ENCODE measurements around the gene APOC4. TPM values are rescaled to one million over a fixed set of nuclear protein-coding genes. Genes with fewer than 3 reads are reported as not detected.
"Not testable (repeated sequence)": the region's sequence is repeated elsewhere in the genome, so short reads cannot be mapped to it uniquely, and the experiment has no call there.

The APOC4 gene
- total RNA-seq, 1 experiment from 2014 or later = not detected

GRCh38 chr19:44908074-44908835, 33.8 kb upstream of the APOC4 start:
- POLR2A ChIA-PET (ENCODE audit: unreplicated experiment) = interaction anchor here (0.6 kb wide), 1 partner anchor 268 kb away, joined by 5 read pairs; no protein-coding TSS in a partner anchor
- intact Hi-C loops (cut with micrococcal nuclease) = no loop called here
- Histone ChIP-seq H3K79me2 (ENCODE audit: low read length) (no peaks in the 10 kb centered on the region), H3K4me1 (ENCODE audit: insufficient read depth, low read length) (peaks cover 10% of the 10 kb centered on the region), H3K27ac (ENCODE audit: low read length) (no peak overlapping the region), H2AFZ (ENCODE audit: low read length) (no peak overlapping the region), H3K4me2 (ENCODE audit: low read length) (no peak overlapping the region), H3F3A (ENCODE audit: low read length, unreplicated experiment) (no peaks in the 10 kb centered on the region), H3K4me3 (ENCODE audit: low read length) (no peak overlapping the region), H4K20me1 (ENCODE audit: low read length) (no peaks in the 10 kb centered on the region), H3K36me3 (ENCODE audit: low read depth, low read length) (no peaks in the 10 kb centered on the region), H3K9me3 (ENCODE audit: low read length) (no peaks in the 10 kb centered on the region), H3K9me2 (replicated peaks; ENCODE audit: low read length) (no peaks in the 10 kb centered on the region), H3K27me3 (ENCODE audit: low read length) (no peaks in the 10 kb centered on the region), H3K9ac (ENCODE audit: low read length) (no peak overlapping the region)
- no peak for ATAC-seq
- BruUV-seq (replicated peaks) = no TSS peak
- CTCF ChIA-PET = no interaction called here
- DNase-seq = no peak
- TF ChIP-seq EZH2 (IDR thresholded peaks at IDR 0.05; ENCODE audit: low read length, unreplicated experiment) (no peak), EZH2phosphoT487 (IDR thresholded peaks at IDR 0.05; ENCODE audit: borderline replicate concordance, low read length) (no peak)

- Histone ChIP-seq H3K4me1 (ENCODE audit: insufficient read depth, low read length) (peaks cover 10% of the 10 kb centered on the region), H3K36me3 (ENCODE audit: low read depth, low read length) (no peaks in the 10 kb centered on the region), H2AFZ (ENCODE audit: low read length) (no peak overlapping the region), H3K9me2 (replicated peaks; ENCODE audit: low read length) (no peaks in the 10 kb centered on the region), H3K27me3 (ENCODE audit: low read length) (no peaks in the 10 kb centered on the region), H3K27ac (ENCODE audit: low read length) (no peak overlapping the region), H3K9ac (ENCODE audit: low read length) (no peak overlapping the region), H3F3A (ENCODE audit: low read length, unreplicated experiment) (no peaks in the 10 kb centered on the region), H3K4me3 (ENCODE audit: low read length) (no peak overlapping the region), H3K9me3 (ENCODE audit: low read length) (no peaks in the 10 kb centered on the region), H3K79me2 (ENCODE audit: low read length) (no peaks in the 10 kb centered on the region), H4K20me1 (ENCODE audit: low read length) (no peaks in the 10 kb centered on the region), H3K4me2 (ENCODE audit: low read length) (no peak overlapping the region)
- ATAC-seq = no peak
- DNase-seq = no peak
- ChIA-PET POLR2A (ENCODE audit: unreplicated experiment) (no interaction called here), CTCF (no interaction called here)
- TF ChIP-seq EZH2 (IDR thresholded peaks at IDR 0.05; ENCODE audit: low read length, unreplicated experiment) (no peak), EZH2phosphoT487 (IDR thresholded peaks at IDR 0.05; ENCODE audit: borderline replicate concordance, low read length) (no peak), CTCF (conservative IDR thresholded peaks at IDR 0.05; ENCODE audit: low read depth, low read length) (no peak)
- no TSS peak for BruUV-seq (replicated peaks)
- intact Hi-C loops (cut with micrococcal nuclease) = no loop called here
Observed at GRCh38 chr19:44908836-44909261, 33.2 kb upstream of the APOC4 start.

DNA sequence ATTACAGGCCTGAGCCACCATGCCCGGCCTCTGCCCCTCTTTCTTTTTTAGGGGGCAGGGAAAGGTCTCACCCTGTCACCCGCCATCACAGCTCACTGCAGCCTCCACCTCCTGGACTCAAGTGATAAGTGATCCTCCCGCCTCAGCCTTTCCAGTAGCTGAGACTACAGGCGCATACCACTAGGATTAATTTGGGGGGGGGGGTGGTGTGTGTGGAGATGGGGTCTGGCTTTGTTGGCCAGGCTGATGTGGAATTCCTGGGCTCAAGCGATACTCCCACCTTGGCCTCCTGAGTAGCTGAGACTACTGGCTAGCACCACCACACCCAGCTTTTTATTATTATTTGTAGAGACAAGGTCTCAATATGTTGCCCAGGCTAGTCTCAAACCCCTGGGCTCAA, 32.3 kb upstream of the APOC4 start:
- Histone ChIP-seq H3K9ac (ENCODE audit: low read length) (no peak overlapping the region), H3K4me1 (ENCODE audit: insufficient read depth, low read length) (peaks cover 10% of the 10 kb centered on the region), H3K4me3 (ENCODE audit: low read length) (no peak overlapping the region), H3K4me2 (ENCODE audit: low read length) (no peak overlapping the region), H3F3A (ENCODE audit: low read length, unreplicated experiment) (no peaks in the 10 kb centered on the region), H4K20me1 (ENCODE audit: low read length) (no peaks in the 10 kb centered on the region), H3K79me2 (ENCODE audit: low read length) (no peaks in the 10 kb centered on the region), H3K9me3 (ENCODE audit: low read length) (no peaks in the 10 kb centered on the region), H3K27me3 (ENCODE audit: low read length) (no peaks in the 10 kb centered on the region), H2AFZ (ENCODE audit: low read length) (no peak overlapping the region), H3K9me2 (replicated peaks; ENCODE audit: low read length) (no peaks in the 10 kb centered on the region), H3K27ac (ENCODE audit: low read length) (no peak overlapping the region), H3K36me3 (ENCODE audit: low read depth, low read length) (no peaks in the 10 kb centered on the region)
- ChIA-PET CTCF (no interaction called here), POLR2A (ENCODE audit: unreplicated experiment) (no interaction called here)
- intact Hi-C loops (cut with micrococcal nuclease) = loop anchor here (2.0 kb wide), 1 partner anchor 41 kb away; no protein-coding TSS in a partner anchor
- BruUV-seq (replicated peaks) = no TSS peak
- DNase-seq (no peak), ATAC-seq (no peak)
- TF ChIP-seq EZH2 (IDR thresholded peaks at IDR 0.05; ENCODE audit: low read length, unreplicated experiment) (no peak), CTCF (conservative IDR thresholded peaks at IDR 0.05; ENCODE audit: low read depth, low read length) (no peak), EZH2phosphoT487 (IDR thresholded peaks at IDR 0.05; ENCODE audit: borderline replicate concordance, low read length) (no peak)

GRCh38 chr19:44911896-44912295, 30.1 kb upstream of the APOC4 start:
- DNase-seq; H3K4me2 ChIP-seq (ENCODE audit: low read length); H4K20me1 ChIP-seq (ENCODE audit: low read length); H3K9ac ChIP-seq (ENCODE audit: low read length); H3K79me2 ChIP-seq (ENCODE audit: low read length); H3K9me3 ChIP-seq (ENCODE audit: low read length); H3F3A ChIP-seq (ENCODE audit: low read length, unreplicated experiment); CTCF ChIA-PET; H3K27me3 ChIP-seq (ENCODE audit: low read length); H3K4me3 ChIP-seq (ENCODE audit: low read length); H3K36me3 ChIP-seq (ENCODE audit: low read depth, low read length); H3K4me1 ChIP-seq (ENCODE audit: insufficient read depth, low read length); H2AFZ ChIP-seq (ENCODE audit: low read length); ATAC-seq; BruUV-seq (replicated peaks); H3K27ac ChIP-seq (ENCODE audit: low read length); POLR2A ChIA-PET (ENCODE audit: unreplicated experiment); H3K9me2 ChIP-seq (replicated peaks; ENCODE audit: low read length): not testable (repeated sequence)
- intact Hi-C loops (cut with micrococcal nuclease) = loop anchor here (2.0 kb wide), 1 partner anchor 39 kb away; no protein-coding TSS in a partner anchor
